ENCODE results near the gene TPRN.

DNA sequence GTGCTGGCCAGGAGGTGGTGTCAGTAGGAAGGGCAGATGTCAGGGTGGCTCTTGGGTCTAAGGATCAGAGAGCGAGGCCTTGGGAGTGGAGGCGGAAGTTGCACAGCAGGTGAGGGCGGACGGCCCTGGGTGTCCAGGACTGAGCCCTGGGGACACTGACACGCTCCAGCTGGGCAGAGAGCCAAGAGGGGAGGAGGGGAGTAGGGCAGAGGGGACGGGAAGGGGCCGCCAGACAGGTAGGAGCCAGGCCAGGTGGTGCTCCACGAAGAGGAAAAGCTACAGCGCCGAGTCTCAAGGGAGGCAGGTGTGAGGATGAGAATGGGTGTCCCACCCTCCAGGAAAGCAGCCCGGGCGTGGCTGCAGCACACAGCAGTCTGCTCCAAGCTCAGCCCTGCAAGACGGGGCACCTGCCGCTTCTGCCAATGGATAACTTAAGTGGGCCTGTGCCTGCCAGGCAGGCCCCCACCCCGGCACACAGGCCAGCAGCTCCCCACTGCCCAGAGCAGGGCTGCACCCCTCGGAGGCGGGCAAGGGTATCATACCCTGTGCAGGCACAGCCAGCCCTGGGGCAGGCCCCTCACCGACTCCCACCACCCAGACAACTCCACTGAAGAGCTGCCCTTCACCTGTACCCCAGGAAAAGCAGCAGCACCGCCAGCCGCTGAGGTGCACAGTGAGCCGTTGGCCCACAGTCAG lies 4.9 kb downstream of the TPRN start:
- TF ChIP-seq, protein P1, sequence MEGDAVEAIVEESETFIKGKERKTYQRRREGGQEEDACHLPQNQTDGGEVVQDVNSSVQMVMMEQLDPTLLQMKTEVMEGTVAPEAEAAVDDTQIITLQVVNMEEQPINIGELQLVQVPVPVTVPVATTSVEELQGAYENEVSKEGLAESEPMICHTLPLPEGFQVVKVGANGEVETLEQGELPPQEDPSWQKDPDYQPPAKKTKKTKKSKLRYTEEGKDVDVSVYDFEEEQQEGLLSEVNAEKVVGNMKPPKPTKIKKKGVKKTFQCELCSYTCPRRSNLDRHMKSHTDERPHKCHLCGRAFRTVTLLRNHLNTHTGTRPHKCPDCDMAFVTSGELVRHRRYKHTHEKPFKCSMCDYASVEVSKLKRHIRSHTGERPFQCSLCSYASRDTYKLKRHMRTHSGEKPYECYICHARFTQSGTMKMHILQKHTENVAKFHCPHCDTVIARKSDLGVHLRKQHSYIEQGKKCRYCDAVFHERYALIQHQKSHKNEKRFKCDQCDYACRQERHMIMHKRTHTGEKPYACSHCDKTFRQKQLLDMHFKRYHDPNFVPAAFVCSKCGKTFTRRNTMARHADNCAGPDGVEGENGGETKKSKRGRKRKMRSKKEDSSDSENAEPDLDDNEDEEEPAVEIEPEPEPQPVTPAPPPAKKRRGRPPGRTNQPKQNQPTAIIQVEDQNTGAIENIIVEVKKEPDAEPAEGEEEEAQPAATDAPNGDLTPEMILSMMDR (IDR thresholded peaks at IDR 0.05), result no peak
- TF ChIP-seq ZFX (IDR thresholded peaks at IDR 0.05; ENCODE audit: borderline replicate concordance), result no peak

Data from 22Rv1 (cell line).